Esophagus muscularis mucosa (tissue), 4 donors: ENCODE measurements around the gene LRRC27. TPM values are rescaled to one million over a fixed set of nuclear protein-coding genes. Genes with fewer than 3 reads are reported as not detected.

Experiments used
- DNase-seq: peaks from one replicate; pipeline ENCODE4 v3.0.0-alpha.2; 2017; ENCODE audit errors: extremely low spot score
- H3K27ac ChIP-seq, 4 donors: fragments of 200-600 bp; sonication (generic); replicated peaks in 1 of 4; 1 replicate in 3 of 4; 2 replicates in 1 of 4; pipeline ENCODE4 v1.5.1; 2016 to 2019; ENCODE audit warnings: mild to moderate bottlenecking in 1 of 4
- H3K27me3 ChIP-seq, 4 donors: fragments of 200-600 bp; sonication (generic); one replicate each; pipeline versions ENCODE4 v1.5.1 to v1.6.0; 2016 to 2019
- H3K36me3 ChIP-seq, 4 donors: fragments of 200-600 bp; sonication (generic); one replicate each; pipeline ENCODE4 v1.5.1; 2016 to 2019
- H3K4me1 ChIP-seq, 4 donors: fragments of 200-600 bp; sonication (generic); one replicate each; pipeline ENCODE4 v1.5.1; 2016 to 2019
- H3K4me3 ChIP-seq, 4 donors: fragments of 200-600 bp; sonication (generic); 1 replicate in 2 of 4; 2 replicates in 2 of 4; pipeline ENCODE4 v1.5.1; 2016 to 2019; ENCODE audit warnings: mild to moderate bottlenecking in 4 of 4, moderate library complexity in 1 of 4
- H3K9me3 ChIP-seq, 4 donors: fragments of 200-600 bp; sonication (generic); 1 replicate in 3 of 4; 2 replicates in 1 of 4; pipeline ENCODE4 v1.5.1; 2016 to 2019
- CTCF ChIP-seq, 3 experiments: fragments of 200-600 bp in 2 of 3; fragments of 450-650 bp in 1 of 3; sonication (generic) in 2 of 3; IDR thresholded peaks; one replicate each; pipeline ENCODE4 v1.5.1; 2017 to 2019; ENCODE audit warnings: antibody characterized with exemption in 3 of 3, mild to moderate bottlenecking in 2 of 3, moderate library complexity in 1 of 3
- EP300 ChIP-seq: sonication (generic); formaldehyde crosslinking; IDR thresholded peaks from one replicate; pipeline ENCODE4 v1.6.1; 2017; ENCODE audit warnings: antibody characterized with exemption
- POLR2A ChIP-seq: fragments of 450-650 bp; IDR thresholded peaks from one replicate; pipeline ENCODE4 v1.6.1; 2017; ENCODE audit warnings: antibody characterized with exemption, moderate library complexity, mild to moderate bottlenecking, low read depth
- POLR2AphosphoS5 ChIP-seq, 2 donors: sonication (generic); formaldehyde crosslinking; IDR thresholded peaks; one replicate each; pipeline ENCODE4 v1.6.1; 2017; ENCODE audit warnings: antibody characterized with exemption in 2 of 2
- WGBS: methylation state at CpG from one replicate; pipeline ENCODE4 v1.1.5; 2018; 5-methylcytosine and 5-hydroxymethylcytosine counted together
- intact Hi-C: fragments of 100-400 bp; cut with DNase I; formaldehyde crosslinking; loops from one replicate; pipeline ENCODE4 v1.15.1; 2023
- total RNA-seq, 4 donors: library from RNA; depleted of rRNA; stranded (reverse); fragments of >200 nt; gene quantifications; one replicate each; pipeline versions ENCODE4 v1.1.0 to v1.2.1, GENCODE V29; 2016

Gene LRRC27
- total RNA-seq, 4 donors from 2014 or later = 5.8 to 19.1 (median 9.5) TPM

DNA sequence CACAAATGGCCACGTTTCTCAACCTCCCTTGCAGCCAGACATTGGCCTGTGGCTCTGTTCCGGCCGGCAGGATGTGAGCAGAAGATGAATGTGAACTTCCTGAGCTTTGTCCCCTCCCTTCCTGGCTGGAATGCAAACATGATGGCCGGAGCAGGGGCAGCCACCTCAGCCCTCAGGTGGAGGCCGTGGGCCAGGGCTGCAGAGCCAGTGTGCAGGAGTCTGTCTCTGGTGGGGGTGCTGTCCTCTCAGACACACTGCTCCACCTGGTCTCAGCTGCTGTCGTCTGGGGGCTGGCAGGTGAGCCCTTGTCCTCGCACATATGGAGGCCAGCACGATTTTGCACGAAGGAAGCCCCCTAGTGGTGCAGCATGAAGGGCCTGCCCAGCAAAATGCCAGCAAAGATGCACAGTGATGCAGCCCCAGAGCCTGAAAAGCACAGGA lies 39.7 kb downstream of the LRRC27 start:
- H3K27me3 ChIP-seq = no peaks in the 10 kb centered on the region
- H3K27ac ChIP-seq = no peak overlapping the region
- WGBS = 66% methylated on average over 7 of the region's 9 CpGs
- no peak for DNase-seq
- H3K9me3 ChIP-seq = no peaks in the 10 kb centered on the region
- no peak overlapping the region for H3K4me3 ChIP-seq
- TF ChIP-seq CTCF (IDR thresholded peaks at IDR 0.05) (peak in 1 of 3 experiments; percentile 2), EP300 (no peak)
- peaks cover under 1 to 9% (median 6%) of the 10 kb centered on the region in 4 donors for H3K36me3 ChIP-seq
- H3K4me1 ChIP-seq = no peaks in the 10 kb centered on the region
- intact Hi-C loops = no loop called here

DNA sequence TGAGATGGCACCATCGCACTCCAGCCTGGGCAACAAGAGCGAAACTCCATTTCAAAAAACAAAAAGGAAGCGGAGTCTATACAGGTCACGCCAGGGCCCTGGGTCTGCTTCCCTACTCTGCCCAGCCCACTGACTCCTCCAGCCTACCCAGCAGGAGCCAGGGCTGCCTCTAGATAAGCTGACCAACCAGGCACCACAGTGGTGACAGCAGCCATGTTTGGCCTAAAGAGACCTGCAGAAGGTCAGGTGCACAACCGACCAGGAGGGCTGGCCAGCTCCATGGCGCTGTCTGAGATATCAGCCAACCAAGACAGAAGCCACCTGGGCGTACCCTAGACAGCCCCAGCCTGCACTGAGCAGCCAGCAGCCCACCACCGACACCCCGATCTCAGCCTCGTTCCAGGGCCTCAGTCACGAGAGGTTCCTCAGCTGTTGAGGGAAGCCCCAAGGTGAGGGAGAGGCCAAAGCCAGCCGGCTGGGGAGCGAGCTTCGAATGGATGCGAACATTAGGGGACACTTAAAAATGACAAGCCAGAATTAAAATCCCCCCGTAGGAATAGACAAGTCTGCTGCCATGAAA lies 40.6 kb downstream of the LRRC27 start:
- WGBS = 79% methylated on average over 14 of the region's 16 CpGs
- TF ChIP-seq POLR2A (no peak), CTCF (IDR thresholded peaks at IDR 0.05) (no peak), EP300 (no peak), POLR2AphosphoS5 (IDR thresholded peaks at IDR 0.05) (no peak)
- Histone ChIP-seq H3K9me3 (no peaks in the 10 kb centered on the region), H3K27me3 (no peaks in the 10 kb centered on the region), H3K4me3 (no peak overlapping the region), H3K4me1 (no peaks in the 10 kb centered on the region), H3K36me3 (peaks cover 0 to 7% (median 0%) of the 10 kb centered on the region in 4 donors), H3K27ac (no peak overlapping the region)
- no peak for DNase-seq
- intact Hi-C loops = no loop called here

DNA sequence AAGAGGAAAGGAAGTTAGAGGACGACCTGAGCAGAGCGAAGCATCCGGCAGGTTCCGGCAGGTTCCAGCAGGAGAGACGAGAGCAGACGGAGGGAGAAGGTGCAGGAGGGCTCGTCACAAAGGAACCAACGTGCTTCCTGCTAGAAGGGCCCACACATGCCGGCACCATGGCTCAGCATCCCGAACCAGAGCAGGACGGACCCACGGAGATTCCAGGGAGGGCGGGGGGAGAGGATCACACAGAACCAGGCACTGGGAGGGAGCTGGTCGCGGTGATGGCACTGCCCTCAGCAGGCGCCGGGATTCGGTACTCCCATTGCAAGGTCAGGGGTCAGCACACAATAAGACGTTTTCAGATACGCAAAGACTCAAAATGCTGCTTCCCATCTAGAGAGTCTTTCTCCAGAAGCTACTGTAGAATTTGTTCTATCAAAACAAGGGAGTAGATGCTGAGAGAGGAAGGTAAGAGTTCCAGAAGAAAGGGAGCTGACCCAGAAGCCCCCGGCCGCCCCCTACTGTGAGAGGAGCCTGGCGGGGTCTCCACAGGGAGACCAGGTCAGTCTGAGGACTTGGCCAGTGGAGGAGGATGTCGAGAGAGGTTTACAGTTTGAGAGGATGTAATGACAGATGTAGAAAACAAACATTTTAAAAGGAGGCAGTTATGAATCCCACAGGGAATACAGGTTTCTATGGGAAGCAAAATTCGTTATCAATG lies 41.4 kb downstream of the LRRC27 start:
- no peak for DNase-seq
- Histone ChIP-seq H3K27ac (no peak overlapping the region), H3K4me3 (no peak overlapping the region), H3K4me1 (no peaks in the 10 kb centered on the region), H3K36me3 (peaks cover 0 to 7% (median 0%) of the 10 kb centered on the region in 4 donors), H3K27me3 (no peaks in the 10 kb centered on the region), H3K9me3 (no peaks in the 10 kb centered on the region)
- TF ChIP-seq POLR2A = no peak
- no peak for TF ChIP-seq CTCF (IDR thresholded peaks at IDR 0.05)
- TF ChIP-seq EP300 = no peak
- TF ChIP-seq POLR2AphosphoS5 (IDR thresholded peaks at IDR 0.05) = no peak
- WGBS = 79% methylated on average over 22 of the region's 25 CpGs
- intact Hi-C loops = no loop called here

DNA sequence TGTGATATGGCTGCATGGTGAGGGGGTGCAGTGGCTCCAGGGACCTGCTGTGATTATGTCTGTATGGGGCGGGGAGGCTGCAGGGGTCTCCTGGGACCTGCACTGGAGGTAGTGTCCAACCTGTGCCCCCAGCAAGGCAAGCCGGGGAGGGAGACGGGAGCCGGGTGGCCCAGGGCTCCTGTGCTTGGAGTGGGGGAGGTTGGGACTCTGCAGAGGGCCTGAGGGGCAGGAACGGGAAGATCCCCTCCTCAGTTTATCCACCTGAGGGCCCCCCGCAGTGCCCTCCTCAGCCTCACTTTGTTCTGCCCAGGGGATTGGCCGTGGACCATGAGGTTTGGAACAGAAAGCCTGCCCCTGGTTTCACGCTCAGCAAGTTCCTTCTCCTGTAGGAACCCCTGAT lies 42.2 kb downstream of the LRRC27 start:
- no peaks in the 10 kb centered on the region for H3K27me3 ChIP-seq
- no peak overlapping the region for H3K27ac ChIP-seq
- 98% methylated on average over 5 of the region's 8 CpGs for WGBS
- TF ChIP-seq CTCF (IDR thresholded peaks at IDR 0.05) (no peak), EP300 (no peak), POLR2A (no peak), POLR2AphosphoS5 (IDR thresholded peaks at IDR 0.05) (no peak)
- H3K4me3 ChIP-seq = no peak overlapping the region
- H3K9me3 ChIP-seq = no peaks in the 10 kb centered on the region
- H3K36me3 ChIP-seq = peaks cover 0 to 7% (median 0%) of the 10 kb centered on the region in 4 donors
- no peak for DNase-seq
- intact Hi-C loops = no loop called here
- no peaks in the 10 kb centered on the region for H3K4me1 ChIP-seq
